VCaP (cell line): ENCODE data around the gene SLC22A16.

Experiments
- H3K27ac ChIP-seq: fragments of 450-650 bp; 2 replicates; pipeline ENCODE4 v1.5.1; 2017
- TF ChIP-seq, protein P1 (sequence below): fragments of 450-650 bp; conservative IDR thresholded peaks from 2 replicates; pipeline ENCODE4 v1.5.1; 2017; ENCODE audit warnings: mild to moderate bottlenecking, moderate library complexity

The SLC22A16 gene, protein sequence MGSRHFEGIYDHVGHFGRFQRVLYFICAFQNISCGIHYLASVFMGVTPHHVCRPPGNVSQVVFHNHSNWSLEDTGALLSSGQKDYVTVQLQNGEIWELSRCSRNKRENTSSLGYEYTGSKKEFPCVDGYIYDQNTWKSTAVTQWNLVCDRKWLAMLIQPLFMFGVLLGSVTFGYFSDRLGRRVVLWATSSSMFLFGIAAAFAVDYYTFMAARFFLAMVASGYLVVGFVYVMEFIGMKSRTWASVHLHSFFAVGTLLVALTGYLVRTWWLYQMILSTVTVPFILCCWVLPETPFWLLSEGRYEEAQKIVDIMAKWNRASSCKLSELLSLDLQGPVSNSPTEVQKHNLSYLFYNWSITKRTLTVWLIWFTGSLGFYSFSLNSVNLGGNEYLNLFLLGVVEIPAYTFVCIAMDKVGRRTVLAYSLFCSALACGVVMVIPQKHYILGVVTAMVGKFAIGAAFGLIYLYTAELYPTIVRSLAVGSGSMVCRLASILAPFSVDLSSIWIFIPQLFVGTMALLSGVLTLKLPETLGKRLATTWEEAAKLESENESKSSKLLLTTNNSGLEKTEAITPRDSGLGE

GRCh38 chr6:110476046-110476849, at the start of gene SLC22A16:
SLC22A16 (minus strand) TSS chr6:110476613; CDS start chr6:110476574, 39 bp downstream.
- no peak within 1 kb of the TSS for H3K27ac ChIP-seq
- TF ChIP-seq, protein P1, sequence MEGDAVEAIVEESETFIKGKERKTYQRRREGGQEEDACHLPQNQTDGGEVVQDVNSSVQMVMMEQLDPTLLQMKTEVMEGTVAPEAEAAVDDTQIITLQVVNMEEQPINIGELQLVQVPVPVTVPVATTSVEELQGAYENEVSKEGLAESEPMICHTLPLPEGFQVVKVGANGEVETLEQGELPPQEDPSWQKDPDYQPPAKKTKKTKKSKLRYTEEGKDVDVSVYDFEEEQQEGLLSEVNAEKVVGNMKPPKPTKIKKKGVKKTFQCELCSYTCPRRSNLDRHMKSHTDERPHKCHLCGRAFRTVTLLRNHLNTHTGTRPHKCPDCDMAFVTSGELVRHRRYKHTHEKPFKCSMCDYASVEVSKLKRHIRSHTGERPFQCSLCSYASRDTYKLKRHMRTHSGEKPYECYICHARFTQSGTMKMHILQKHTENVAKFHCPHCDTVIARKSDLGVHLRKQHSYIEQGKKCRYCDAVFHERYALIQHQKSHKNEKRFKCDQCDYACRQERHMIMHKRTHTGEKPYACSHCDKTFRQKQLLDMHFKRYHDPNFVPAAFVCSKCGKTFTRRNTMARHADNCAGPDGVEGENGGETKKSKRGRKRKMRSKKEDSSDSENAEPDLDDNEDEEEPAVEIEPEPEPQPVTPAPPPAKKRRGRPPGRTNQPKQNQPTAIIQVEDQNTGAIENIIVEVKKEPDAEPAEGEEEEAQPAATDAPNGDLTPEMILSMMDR = no peak

DNA sequence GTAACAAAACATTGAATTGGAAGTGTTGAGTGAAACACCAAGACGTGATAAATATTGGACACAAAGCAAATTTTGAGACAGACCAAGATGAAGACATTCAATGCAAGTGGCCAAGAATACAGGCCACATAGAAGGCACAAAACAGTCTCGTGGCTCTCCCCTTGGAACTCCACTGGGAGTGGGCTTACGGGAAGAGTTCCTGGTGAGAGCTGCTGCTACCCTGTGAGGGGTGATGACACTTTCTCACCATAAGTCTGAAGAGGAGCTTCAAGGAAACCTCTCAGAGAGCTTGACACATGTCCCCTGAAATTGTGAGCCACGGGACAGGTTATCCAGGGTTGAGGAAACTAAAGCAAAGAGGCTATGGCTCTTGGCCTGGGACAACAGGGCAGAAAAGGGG, 48.6 kb upstream of the SLC22A16 start:
- TF ChIP-seq, protein P1 = no peak
- peak overlapping the region; percentile 100 for H3K27ac ChIP-seq

- TF ChIP-seq, protein P1 = no peak
- H3K27ac ChIP-seq = peak overlapping the region; percentile 100
Observed at GRCh38 chr6:110524305-110524704, 47.9 kb upstream of the SLC22A16 start.

- TF ChIP-seq, protein P1 = no peak
Observed at GRCh38 chr6:110523451-110524021, 47.1 kb upstream of the SLC22A16 start.

GRCh38 chr6:110522427-110522826, 46.0 kb upstream of the SLC22A16 start:
- TF ChIP-seq, protein P1 = no peak
- peak overlapping the region; percentile 100; the same call in 1 of the 2 replicates for H3K27ac ChIP-seq

More at GRCh38 chr6:110523451-110524021, 47.1 kb upstream of the SLC22A16 start:
- H3K27ac ChIP-seq = peak overlapping the region; percentile 100

- TF ChIP-seq, protein P1 = no peak
- H3K27ac ChIP-seq = peak overlapping the region; percentile 100
Observed at GRCh38 chr6:110520992-110521543, 44.7 kb upstream of the SLC22A16 start.
